ENCODE results near the gene DEDD. TPM values are rescaled to one million over a fixed set of nuclear protein-coding genes. Genes with fewer than 3 reads are reported as not detected.

The DEDD gene
- total and polyA plus RNA-seq, 10 of the 15 experiments (the other 5 are each of a cell fraction or from before 2014, with no cell fraction given), result 13.6 to 33.9 (median 30.3) TPM

GRCh38 chr1:161153176-161153575, 20.7 kb upstream of the DEDD start (continued):
- TF ChIP-seq ZBTB40 (IDR thresholded peaks at IDR 0.05; ENCODE audit: borderline replicate concordance), result no peak
- no peak for TF ChIP-seq WRNIP1 (IDR thresholded peaks at IDR 0.05; ENCODE audit: borderline replicate concordance, low read depth, low read length)

- no peaks in the 10 kb centered on the region for H3K9me3 ChIP-seq (replicated peaks; ENCODE audit: control insufficient read depth, insufficient read depth, low read length)
- no peak for FAIRE-seq
- no peak overlapping the region for H2AFZ ChIP-seq (ENCODE audit: control insufficient read depth, low read depth, low read length)
- ChIA-PET RAD21 (ENCODE audit: unreplicated experiment) (no interaction called here), CTCF (interaction anchor here (0.7 to 1.1 kb wide), 3 partner anchors 19 to 154 kb away, joined by 3 read pairs; no protein-coding TSS in a partner anchor), POLR2A (interaction anchor here (1.0 kb wide), 1 partner anchor 11 kb away, joined by 6 read pairs; no protein-coding TSS in a partner anchor), SMC1A (ENCODE audit: uncharacterized antibody, unreplicated experiment) (interaction anchor here (0.8 kb wide), 2 partner anchors 12 to 13 kb away, joined by 3 read pairs; partner anchors contain the start of gene DEDD)
- H3K4me3 ChIP-seq, result no peak overlapping the region
- no peaks in the 10 kb centered on the region for H3K79me2 ChIP-seq (ENCODE audit: control insufficient read depth, insufficient read depth, low read length)
- no peak for TF ChIP-seq MXI1 (IDR thresholded peaks at IDR 0.05; ENCODE audit: low read depth, low read length)
- TF ChIP-seq PKNOX1 (IDR thresholded peaks at IDR 0.05), result no peak
- TF ChIP-seq ESRRA (IDR thresholded peaks at IDR 0.05; ENCODE audit: low read length), result no peak
- TF ChIP-seq STAT3 (IDR thresholded peaks at IDR 0.05; ENCODE audit: low read depth, low read length), result no peak
- no peak for TF ChIP-seq BCL11A (IDR thresholded peaks at IDR 0.05; ENCODE audit: low read depth, low read length)
- no peak for TF ChIP-seq IKZF2 (IDR thresholded peaks at IDR 0.05)
- TF ChIP-seq SKIL (IDR thresholded peaks at IDR 0.05; ENCODE audit: low read depth, poor library complexity, severe bottlenecking), result no peak
- no peak for TF ChIP-seq SREBF2 (IDR thresholded peaks at IDR 0.05; ENCODE audit: low read length)
- no peak overlapping the region for H3K27ac ChIP-seq (ENCODE audit: control insufficient read depth, insufficient read depth)
- H3K36me3 ChIP-seq (ENCODE audit: control insufficient read depth in 2 of 2, insufficient read depth in 2 of 2, low read length in 1 of 2), result no peaks in the 10 kb centered on the region
- WGBS (ENCODE audit: insufficient coverage, insufficient replicate concordance, low lambda C conversion rate, missing lambda C conversion rate), result 81% methylated on average over 3 of the region's 3 CpGs
- no peak overlapping the region for H3K9ac ChIP-seq (ENCODE audit: control insufficient read depth, insufficient read depth, low read length)
- BruUV-seq (replicated peaks), result no TSS peak
- DNase-seq (ENCODE audit: low read depth, low spot score), result no peak
- no peak for ATAC-seq
- H3K4me1 ChIP-seq (ENCODE audit: control insufficient read depth, insufficient read depth, low read length), result no peaks in the 10 kb centered on the region
- H3K27me3 ChIP-seq (replicated peaks in 1 of 2; ENCODE audit: control insufficient read depth in 2 of 2, insufficient read depth in 2 of 2, low read length in 1 of 2), result no peaks in the 10 kb centered on the region
- H4K20me1 ChIP-seq (ENCODE audit: control insufficient read depth, insufficient read depth), result no peaks in the 10 kb centered on the region
- intact Hi-C loops (cut with micrococcal nuclease; ENCODE audit: unreplicated experiment), result no loop called here
- H3K4me2 ChIP-seq (ENCODE audit: control insufficient read depth, insufficient read depth), result no peak overlapping the region
- in situ Hi-C loops (cut with MboI), result no loop called here
These were observed 13.4 kb upstream of the DEDD start for GRCh38 chr1:161145832-161146231.

Measured in GM12878 (cell line).